Panc1 (cell line): ENCODE data around the gene LTBP2. TPM values are rescaled to one million over a fixed set of nuclear protein-coding genes. Genes with fewer than 3 reads are reported as not detected.
A peak's percentile ranks its signal among the peaks of the same experiment; 100 is the strongest.

ENCODE experiments used
- ATAC-seq: fragments of 200-7000 bp; cut with Tn5 transposase; 2 replicates; pipeline ENCODE4 v1.9.1; 2020; ENCODE audit warnings: mild to moderate bottlenecking, moderate library complexity
- BruUV-seq: library from RNA; stranded (reverse); fragments of 400-500 nt; replicated peaks from 2 replicates; lab custom pipeline; 2021; lab: Mats Ljungman, UMichigan
- CTCF ChIA-PET: fragments of 300-600 bp; sonication (Branson Sonifier 250); formaldehyde crosslinking; loops from one replicate; lab custom pipeline; 2022; ENCODE audit warnings: antibody characterized with exemption; lab: Charles Lee
- POLR2A ChIA-PET: fragments of 300-600 bp; sonication (Branson Sonifier 250); formaldehyde crosslinking; loops from one replicate; lab custom pipeline; 2022; ENCODE audit warnings: antibody characterized with exemption; lab: Charles Lee
- DNase-seq: peaks from one replicate; pipeline ENCODE4 v3.0.0-alpha.2; 2010; ENCODE audit warnings: low read depth, low spot score
- H3K27ac ChIP-seq: 2 replicates; pipeline ENCODE4 v1.5.1; 2011; ENCODE audit warnings: mild to moderate bottlenecking, low read length, inconsistent platforms
- H3K27me3 ChIP-seq: fragments of 200-500 bp; sonication (Bioruptor generic); 2 replicates; pipeline ENCODE4 v1.6.0; 2014; ENCODE audit warnings: low read length, inconsistent platforms; ENCODE audit not compliant: control insufficient read depth, insufficient read depth
- H3K36me3 ChIP-seq: fragments of 200-500 bp; sonication (Bioruptor generic); 2 replicates; pipeline ENCODE4 v1.5.1; 2014; ENCODE audit warnings: inconsistent platforms, mild to moderate bottlenecking, low read length, moderate library complexity; ENCODE audit not compliant: control insufficient read depth, insufficient read depth
- H3K4me1 ChIP-seq: 2 replicates; pipeline ENCODE4 v1.5.1; 2011; ENCODE audit warnings: inconsistent platforms, mild to moderate bottlenecking, low read length, moderate library complexity; ENCODE audit not compliant: control insufficient read depth, insufficient read depth
- H3K4me3 ChIP-seq, 2 experiments: 2 replicates each; pipeline ENCODE4 v1.5.1; 2011 to 2012; ENCODE audit warnings: low read depth in 2 of 2, low read length in 2 of 2, mild to moderate bottlenecking in 2 of 2, inconsistent platforms in 1 of 2, moderate library complexity in 1 of 2
- H3K9me3 ChIP-seq: fragments of 200-500 bp; sonication (Bioruptor generic); 2 replicates; pipeline ENCODE4 v1.5.1; 2014; ENCODE audit warnings: low read depth, mild to moderate bottlenecking, inconsistent platforms, low read length, moderate library complexity; ENCODE audit not compliant: control insufficient read depth, insufficient read depth
- CTCF ChIP-seq: fragments of 450-650 bp; IDR thresholded peaks from 2 replicates; pipeline ENCODE4 v1.5.1; 2017; ENCODE audit warnings: mild to moderate bottlenecking
- POLR2AphosphoS5 ChIP-seq: IDR thresholded peaks from 2 replicates; pipeline ENCODE4 v1.6.1; 2012; ENCODE audit warnings: mild to moderate bottlenecking, low read depth, low read length, moderate library complexity
- SIN3A ChIP-seq: IDR thresholded peaks from 2 replicates; pipeline ENCODE4 v1.6.1; 2012; ENCODE audit warnings: low read depth, mild to moderate bottlenecking, low read length, moderate library complexity, borderline replicate concordance; ENCODE audit not compliant: insufficient read depth
- TCF7L2 ChIP-seq: IDR thresholded peaks from 2 replicates; pipeline ENCODE4 v1.6.1; 2011; ENCODE audit warnings: mild to moderate bottlenecking, low read depth, low read length, inconsistent platforms
- in situ Hi-C: cut with HindIII; loops from 2 replicates; pipeline ENCODE4 v1.10.0; 2016; ENCODE audit warnings: low sequenced_read_pairs, low pct_unique_long_range_greater_than_20kb
- intact Hi-C: fragments of 100-400 bp; cut with micrococcal nuclease; formaldehyde crosslinking; loops from one replicate; pipeline ENCODE4 v1.10.0; 2022; ENCODE audit not compliant: unreplicated experiment
- total RNA-seq: library from RNA; stranded (reverse); gene quantifications from one replicate; pipeline ENCODE4 v1.2.1, GENCODE V29; 2021; ENCODE audit not compliant: unreplicated experiment
- TF ChIP-seq, protein P1 (sequence below), 2 experiments: IDR thresholded peaks; 2 replicates each; pipeline ENCODE4 v1.6.1; 2011 to 2012; ENCODE audit warnings: low read depth in 2 of 2, control low read depth in 1 of 2, low read length in 1 of 2, mild to moderate bottlenecking in 1 of 2, moderate library complexity in 1 of 2; ENCODE audit not compliant: insufficient read depth in 1 of 2

LTBP2 gene
- total RNA-seq, 1 experiment from 2014 or later, result 69.8 TPM

DNA sequence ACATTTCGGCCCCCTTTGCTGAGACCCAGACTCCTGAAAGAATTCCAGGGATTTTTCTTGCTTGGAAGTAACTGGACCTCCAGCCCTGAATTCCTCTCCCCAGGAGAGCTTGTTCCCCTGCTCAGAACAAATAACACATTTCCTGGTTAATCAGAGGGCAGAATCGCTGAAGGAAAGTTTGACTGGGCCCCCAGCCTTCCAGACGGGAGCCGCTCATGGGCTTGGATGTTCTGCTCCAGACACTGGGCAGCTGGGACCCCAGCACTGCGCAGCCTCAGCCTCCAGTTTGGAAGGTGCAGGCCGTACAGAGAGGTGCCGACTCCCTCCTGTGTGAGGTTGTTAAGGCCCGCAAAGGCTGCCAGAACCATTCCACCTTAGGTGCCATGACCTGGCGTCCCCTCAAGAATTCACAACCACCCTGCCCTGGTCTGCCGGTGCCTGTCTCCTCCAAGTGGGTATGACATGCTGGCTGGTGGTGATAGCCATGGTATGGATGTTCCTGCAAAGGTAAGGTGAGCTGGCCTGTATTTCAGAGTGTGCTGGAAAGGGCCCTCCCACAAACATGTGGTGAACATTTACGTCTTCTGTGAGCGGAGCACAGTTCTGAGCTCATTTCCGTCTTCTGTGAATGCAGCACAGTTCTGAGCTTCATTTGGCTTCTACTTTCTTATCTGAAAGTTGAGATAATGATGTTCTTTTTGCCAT, 5.1 kb upstream of the LTBP2 start:
- Histone ChIP-seq H3K4me1 (peaks cover 89% of the 10 kb centered on the region), H3K9me3 (no peaks in the 10 kb centered on the region), H3K4me3 (no peak overlapping the region), H3K27me3 (no peaks in the 10 kb centered on the region), H3K36me3 (no peaks in the 10 kb centered on the region), H3K27ac (peak overlapping the region; percentile 95)
- intact Hi-C loops (loop anchor here (10.0 kb wide), 1 partner anchor 68 kb away; no protein-coding TSS in a partner anchor), in situ Hi-C loops (no loop called here)
- BruUV-seq, result no TSS peak
- TF ChIP-seq, protein P1, sequence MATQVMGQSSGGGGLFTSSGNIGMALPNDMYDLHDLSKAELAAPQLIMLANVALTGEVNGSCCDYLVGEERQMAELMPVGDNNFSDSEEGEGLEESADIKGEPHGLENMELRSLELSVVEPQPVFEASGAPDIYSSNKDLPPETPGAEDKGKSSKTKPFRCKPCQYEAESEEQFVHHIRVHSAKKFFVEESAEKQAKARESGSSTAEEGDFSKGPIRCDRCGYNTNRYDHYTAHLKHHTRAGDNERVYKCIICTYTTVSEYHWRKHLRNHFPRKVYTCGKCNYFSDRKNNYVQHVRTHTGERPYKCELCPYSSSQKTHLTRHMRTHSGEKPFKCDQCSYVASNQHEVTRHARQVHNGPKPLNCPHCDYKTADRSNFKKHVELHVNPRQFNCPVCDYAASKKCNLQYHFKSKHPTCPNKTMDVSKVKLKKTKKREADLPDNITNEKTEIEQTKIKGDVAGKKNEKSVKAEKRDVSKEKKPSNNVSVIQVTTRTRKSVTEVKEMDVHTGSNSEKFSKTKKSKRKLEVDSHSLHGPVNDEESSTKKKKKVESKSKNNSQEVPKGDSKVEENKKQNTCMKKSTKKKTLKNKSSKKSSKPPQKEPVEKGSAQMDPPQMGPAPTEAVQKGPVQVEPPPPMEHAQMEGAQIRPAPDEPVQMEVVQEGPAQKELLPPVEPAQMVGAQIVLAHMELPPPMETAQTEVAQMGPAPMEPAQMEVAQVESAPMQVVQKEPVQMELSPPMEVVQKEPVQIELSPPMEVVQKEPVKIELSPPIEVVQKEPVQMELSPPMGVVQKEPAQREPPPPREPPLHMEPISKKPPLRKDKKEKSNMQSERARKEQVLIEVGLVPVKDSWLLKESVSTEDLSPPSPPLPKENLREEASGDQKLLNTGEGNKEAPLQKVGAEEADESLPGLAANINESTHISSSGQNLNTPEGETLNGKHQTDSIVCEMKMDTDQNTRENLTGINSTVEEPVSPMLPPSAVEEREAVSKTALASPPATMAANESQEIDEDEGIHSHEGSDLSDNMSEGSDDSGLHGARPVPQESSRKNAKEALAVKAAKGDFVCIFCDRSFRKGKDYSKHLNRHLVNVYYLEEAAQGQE (IDR thresholded peaks at IDR 0.05; ENCODE audit: insufficient read depth in 1 of 2, low read depth in 2 of 2, low read length in 1 of 2), result no peak
- TF ChIP-seq SIN3A, result no peak
- TF ChIP-seq TCF7L2, result no peak
- TF ChIP-seq POLR2AphosphoS5, result no peak; the same call in 1 of the 2 replicates
- no peak for TF ChIP-seq CTCF
- ChIA-PET POLR2A (interaction anchor here (0.5 kb wide), 1 partner anchor 1238 kb away, joined by 3 read pairs; no protein-coding TSS in a partner anchor), CTCF (interaction anchor here (0.7 kb wide), 1 partner anchor 8 kb away, joined by 3 read pairs; no protein-coding TSS in a partner anchor)
- DNase-seq (no peak), ATAC-seq (no peak)

DNA sequence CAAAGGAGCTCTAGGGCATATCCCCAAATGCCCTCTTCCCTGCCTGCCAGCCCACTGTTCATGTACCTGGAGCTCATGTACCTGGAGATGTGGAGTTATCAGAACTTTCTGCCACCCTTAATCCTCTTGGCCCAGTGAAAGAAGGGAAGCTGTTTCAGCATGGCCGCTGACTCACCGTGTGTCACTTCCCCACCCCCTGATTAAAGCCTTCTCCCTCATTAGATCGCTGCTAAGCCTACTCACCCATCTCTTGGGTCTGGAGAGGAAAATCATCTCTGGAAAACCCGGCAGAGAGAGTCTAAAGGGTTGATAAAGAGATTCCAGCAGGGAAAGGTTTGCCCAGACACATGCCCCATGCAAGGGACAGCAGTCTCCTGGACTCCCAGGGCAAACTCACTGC, 4.5 kb upstream of the LTBP2 start:
- H3K27ac ChIP-seq, result peak overlapping the region; percentile 95
- ChIA-PET CTCF (no interaction called here), POLR2A (no interaction called here)
- H3K4me3 ChIP-seq, result no peak overlapping the region
- no peaks in the 10 kb centered on the region for H3K27me3 ChIP-seq
- no peaks in the 10 kb centered on the region for H3K9me3 ChIP-seq
- H3K36me3 ChIP-seq, result no peaks in the 10 kb centered on the region
- intact Hi-C loops, result loop anchor here (10.0 kb wide), 1 partner anchor 68 kb away; no protein-coding TSS in a partner anchor
- no peak for ATAC-seq
- no peak for DNase-seq
- no TSS peak for BruUV-seq
- TF ChIP-seq POLR2AphosphoS5 (no peak), TCF7L2 (no peak), SIN3A (no peak), CTCF (no peak)
- TF ChIP-seq, protein P1 (IDR thresholded peaks at IDR 0.05; ENCODE audit: insufficient read depth in 1 of 2, low read depth in 2 of 2, low read length in 1 of 2), result no peak
- peaks cover 83% of the 10 kb centered on the region for H3K4me1 ChIP-seq
- in situ Hi-C loops, result no loop called here
